SK-N-MC (cell line): Measurements from ENCODE around the gene A1CF.
"Not testable (repeated sequence)": the region's sequence is repeated elsewhere in the genome, so short reads cannot be mapped to it uniquely, and the experiment has no call there.

ENCODE experiments used
- DNase-seq: peaks from one replicate; pipeline ENCODE4 v3.0.0-alpha.2; 2011; ENCODE audit warnings: low read depth, low spot score
- H3K27ac ChIP-seq: fragments of 200-600 bp; sonication (generic); 2 replicates; pipeline ENCODE4 v1.5.1; 2016; ENCODE audit warnings: mixed run types
- H3K36me3 ChIP-seq: fragments of 200-600 bp; sonication (generic); 2 replicates; pipeline ENCODE4 v1.6.1; 2017; ENCODE audit warnings: antibody characterized with exemption, low read length, mixed read lengths; ENCODE audit not compliant: insufficient read depth
- H3K4me3 ChIP-seq: fragments of 200-600 bp; sonication (generic); 2 replicates; pipeline ENCODE4 v1.5.1; 2016
- H3K9ac ChIP-seq: fragments of 200-600 bp; sonication (generic); 2 replicates; pipeline ENCODE4 v1.8.0; 2017; ENCODE audit warnings: mixed run types, mixed read lengths; ENCODE audit not compliant: insufficient read length
- H3K9me3 ChIP-seq: fragments of 200-600 bp; sonication (generic); 2 replicates; pipeline ENCODE4 v1.6.1; 2017; ENCODE audit warnings: low read depth, mild to moderate bottlenecking, antibody characterized with exemption, low read length, moderate library complexity, mixed read lengths
- EZH2 ChIP-seq: fragments of 200-600 bp; sonication (generic); IDR thresholded peaks from one replicate; pipeline ENCODE4 v1.6.1; 2017; ENCODE audit warnings: antibody characterized with exemption
- FOXP2 ChIP-seq: optimal IDR thresholded peaks from 2 replicates; pipeline ENCODE3; 2011; ENCODE audit warnings: mild to moderate bottlenecking, moderate library complexity; ENCODE audit not compliant: insufficient read depth; ENCODE audit errors: extremely low read length, control extremely low read depth
- POLR2AphosphoS5 ChIP-seq: IDR thresholded peaks from 2 replicates; pipeline ENCODE4 v1.6.1; 2012; ENCODE audit warnings: mild to moderate bottlenecking, low read depth, low read length, borderline replicate concordance

Gene A1CF

GRCh38 chr10:50882540-50882983 is 2.9 kb downstream of the A1CF start:
- Histone ChIP-seq H3K27ac (no peak overlapping the region), H3K4me3 (no peak overlapping the region), H3K36me3 (no peaks in the 10 kb centered on the region), H3K9me3 (no peaks in the 10 kb centered on the region), H3K9ac (no peak overlapping the region)
- no peak for DNase-seq
- TF ChIP-seq FOXP2 (no peak), EZH2 (no peak), POLR2AphosphoS5 (no peak)

- not testable (repeated sequence) for H3K36me3 ChIP-seq, H3K27ac ChIP-seq, DNase-seq, H3K9me3 ChIP-seq, H3K9ac ChIP-seq, H3K4me3 ChIP-seq
These were observed 4.4 kb downstream of the A1CF start for GRCh38 chr10:50881046-50881445.

- Histone ChIP-seq H3K4me3 (no peak overlapping the region), H3K9me3 (no peaks in the 10 kb centered on the region), H3K27ac (no peak overlapping the region), H3K9ac (no peak overlapping the region), H3K36me3 (no peaks in the 10 kb centered on the region)
- no peak for TF ChIP-seq FOXP2
- no peak for TF ChIP-seq POLR2AphosphoS5
- no peak for TF ChIP-seq EZH2
- DNase-seq, result no peak
These were observed 9.0 kb downstream of the A1CF start for GRCh38 chr10:50876429-50876828.

- H3K9me3 ChIP-seq, result no peaks in the 10 kb centered on the region
- no peak for TF ChIP-seq EZH2
- TF ChIP-seq POLR2AphosphoS5, result no peak
- TF ChIP-seq FOXP2, result no peak
- no peak overlapping the region for H3K4me3 ChIP-seq
- no peak overlapping the region for H3K27ac ChIP-seq
- DNase-seq, result no peak
- no peaks in the 10 kb centered on the region for H3K36me3 ChIP-seq
- no peak overlapping the region for H3K9ac ChIP-seq
These were observed 10.7 kb downstream of the A1CF start for GRCh38 chr10:50874723-50875122.

- Histone ChIP-seq H3K27ac (no peak overlapping the region), H3K9ac (no peak overlapping the region), H3K4me3 (no peak overlapping the region), H3K9me3 (no peaks in the 10 kb centered on the region), H3K36me3 (no peaks in the 10 kb centered on the region)
- no peak for TF ChIP-seq EZH2
- no peak for TF ChIP-seq FOXP2
- no peak for TF ChIP-seq POLR2AphosphoS5
- DNase-seq, result no peak
These were observed 19.1 kb downstream of the A1CF start for GRCh38 chr10:50866317-50866716.

GRCh38 chr10:50862719-50863118 is 22.7 kb downstream of the A1CF start:
- H3K9ac ChIP-seq, result no peak overlapping the region
- no peak for DNase-seq
- H3K27ac ChIP-seq, result no peak overlapping the region
- no peak overlapping the region for H3K4me3 ChIP-seq
- H3K36me3 ChIP-seq, result no peaks in the 10 kb centered on the region
- TF ChIP-seq EZH2 (no peak), POLR2AphosphoS5 (no peak), FOXP2 (no peak)
- no peaks in the 10 kb centered on the region for H3K9me3 ChIP-seq

GRCh38 chr10:50861370-50861769 is 24.1 kb downstream of the A1CF start:
- DNase-seq, result no peak
- Histone ChIP-seq H3K9me3 (no peaks in the 10 kb centered on the region), H3K4me3 (no peak overlapping the region), H3K9ac (no peak overlapping the region), H3K36me3 (no peaks in the 10 kb centered on the region), H3K27ac (no peak overlapping the region)
- TF ChIP-seq FOXP2, result no peak
- no peak for TF ChIP-seq POLR2AphosphoS5
- TF ChIP-seq EZH2, result no peak

GRCh38 chr10:50857579-50857978 is 27.8 kb downstream of the A1CF start:
- no peak overlapping the region for H3K27ac ChIP-seq
- H3K9ac ChIP-seq, result no peak overlapping the region
- no peak overlapping the region for H3K4me3 ChIP-seq
- TF ChIP-seq POLR2AphosphoS5 (no peak), FOXP2 (no peak), EZH2 (no peak)
- no peak for DNase-seq
- no peaks in the 10 kb centered on the region for H3K36me3 ChIP-seq
- no peaks in the 10 kb centered on the region for H3K9me3 ChIP-seq

GRCh38 chr10:50855461-50855860 is 30.0 kb downstream of the A1CF start:
- TF ChIP-seq EZH2 (no peak), FOXP2 (no peak), POLR2AphosphoS5 (no peak)
- no peak overlapping the region for H3K4me3 ChIP-seq
- H3K27ac ChIP-seq, result no peak overlapping the region
- no peak for DNase-seq
- H3K9ac ChIP-seq, result no peak overlapping the region
- no peaks in the 10 kb centered on the region for H3K9me3 ChIP-seq
- no peaks in the 10 kb centered on the region for H3K36me3 ChIP-seq

- no peaks in the 10 kb centered on the region for H3K36me3 ChIP-seq
- no peak overlapping the region for H3K4me3 ChIP-seq
- H3K9ac ChIP-seq, result no peak overlapping the region
- H3K27ac ChIP-seq, result no peak overlapping the region
- H3K9me3 ChIP-seq, result no peaks in the 10 kb centered on the region
- no peak for DNase-seq
- TF ChIP-seq EZH2 (no peak), POLR2AphosphoS5 (no peak), FOXP2 (no peak)
These were observed 30.4 kb downstream of the A1CF start for GRCh38 chr10:50855015-50855414.
